HG03159 (cell line): ENCODE data around the gene GADD45G.

Experiments used
- ATAC-seq: cut with Tn5 transposase; IDR thresholded peaks from one replicate; pipeline ENCODE4 v1.9.1; 2021; ENCODE audit warnings: mild to moderate bottlenecking, moderate library complexity; ENCODE audit not compliant: unreplicated experiment

The GADD45G gene, protein sequence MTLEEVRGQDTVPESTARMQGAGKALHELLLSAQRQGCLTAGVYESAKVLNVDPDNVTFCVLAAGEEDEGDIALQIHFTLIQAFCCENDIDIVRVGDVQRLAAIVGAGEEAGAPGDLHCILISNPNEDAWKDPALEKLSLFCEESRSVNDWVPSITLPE

DNA sequence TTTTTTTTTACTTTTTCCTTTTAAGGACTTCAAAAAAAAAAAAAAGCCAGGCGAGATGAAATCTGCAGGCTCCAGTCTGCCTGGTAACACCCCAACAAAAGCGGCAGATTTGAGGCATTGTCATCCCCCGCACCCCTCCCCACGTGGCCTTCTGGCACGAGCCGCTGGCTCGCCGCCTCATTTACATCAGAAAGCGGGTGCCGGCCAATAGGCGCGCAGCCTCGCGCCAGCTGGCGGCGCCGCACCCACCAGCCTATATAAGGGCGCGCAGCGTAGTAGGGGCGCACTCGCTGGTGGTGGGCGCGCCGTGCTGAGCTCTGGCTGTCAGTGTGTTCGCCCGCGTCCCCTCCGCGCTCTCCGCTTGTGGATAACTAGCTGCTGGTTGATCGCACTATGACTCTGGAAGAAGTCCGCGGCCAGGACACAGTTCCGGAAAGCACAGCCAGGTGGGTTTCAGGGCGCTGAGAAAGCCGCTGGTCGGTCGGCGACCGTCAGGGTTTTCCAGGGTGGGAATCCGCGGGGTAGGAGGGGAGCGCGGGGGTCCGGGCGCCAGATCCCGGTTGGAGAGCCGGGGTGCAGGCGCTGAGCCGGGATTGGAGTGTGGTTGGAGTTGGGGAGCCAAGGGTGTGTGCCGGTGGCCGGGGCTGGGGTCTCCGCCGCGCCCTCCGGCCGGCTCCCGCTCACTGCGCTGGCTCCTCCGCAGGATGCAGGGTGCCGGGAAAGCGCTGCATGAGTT is at the start of gene GADD45G:
Gene GADD45G, plus strand, starts transcription at position 284 of the 736 bp plus-strand sequence. Its CDS starts 110 bp downstream, at position 394.
- peak; percentile 57 for ATAC-seq

DNA sequence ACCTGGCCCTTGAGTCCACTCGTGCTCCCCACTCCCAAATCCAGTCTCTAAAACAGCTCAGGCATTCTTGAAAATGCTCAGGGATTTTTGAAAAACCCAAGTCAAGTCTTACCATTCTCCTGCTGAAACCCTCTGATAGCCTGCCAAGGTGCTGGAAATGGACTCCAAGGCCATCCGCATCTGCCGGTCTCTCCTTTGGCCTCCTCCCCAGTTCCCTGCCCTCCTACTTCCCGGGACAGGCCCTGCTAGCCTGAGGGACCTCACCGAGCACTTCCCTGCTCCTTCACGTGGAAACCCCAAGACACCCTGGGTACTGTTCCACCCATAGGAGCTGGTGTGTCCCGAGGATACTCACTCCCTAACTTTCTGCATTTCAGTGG is 49.8 kb upstream of the GADD45G start:
- no peak for ATAC-seq

DNA sequence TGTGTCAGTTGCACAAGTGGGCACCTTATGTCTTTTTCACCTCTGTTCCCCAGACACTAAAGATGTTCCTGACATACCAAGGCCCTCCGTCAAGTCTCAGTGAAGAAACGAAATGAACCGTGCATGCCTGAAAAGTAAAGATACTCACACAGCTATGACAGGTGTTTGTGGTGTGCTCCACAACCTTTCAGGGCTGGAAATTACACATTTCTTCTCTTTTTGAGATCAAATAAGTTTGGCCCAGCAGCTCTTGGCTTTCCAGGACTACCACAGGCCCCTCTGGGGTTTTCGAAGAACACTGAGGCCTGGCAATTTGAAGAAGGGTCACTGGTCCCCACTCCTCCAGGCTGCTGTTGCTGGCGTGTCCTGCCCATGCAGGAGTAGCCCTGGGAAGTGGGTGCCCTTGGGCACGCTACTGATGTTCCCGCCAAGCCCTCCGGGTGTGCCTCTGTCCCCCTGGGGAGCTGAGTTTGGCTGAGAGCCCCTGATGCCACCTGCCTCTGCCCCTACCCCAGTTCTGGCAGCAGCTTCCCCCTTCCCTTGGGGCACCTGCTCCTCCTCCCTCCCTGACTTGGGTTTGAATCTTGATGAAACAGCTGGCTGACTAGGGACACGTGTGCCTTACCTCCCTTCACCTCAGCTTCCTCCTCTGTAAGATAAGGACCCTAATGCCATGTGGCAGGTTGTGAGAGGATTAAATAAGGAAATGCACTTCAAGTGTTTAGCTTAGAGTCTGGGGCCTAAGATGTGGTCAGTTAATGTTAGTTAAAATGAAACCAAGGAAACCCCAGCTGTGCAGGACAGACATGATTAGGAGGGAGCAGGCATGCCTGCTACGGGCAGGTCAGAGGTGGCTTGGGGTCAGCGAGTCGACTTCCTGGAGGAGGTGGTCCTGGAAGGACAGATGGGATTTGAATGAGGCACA is 49.1 kb upstream of the GADD45G start:
- peak; percentile 80 for ATAC-seq

DNA sequence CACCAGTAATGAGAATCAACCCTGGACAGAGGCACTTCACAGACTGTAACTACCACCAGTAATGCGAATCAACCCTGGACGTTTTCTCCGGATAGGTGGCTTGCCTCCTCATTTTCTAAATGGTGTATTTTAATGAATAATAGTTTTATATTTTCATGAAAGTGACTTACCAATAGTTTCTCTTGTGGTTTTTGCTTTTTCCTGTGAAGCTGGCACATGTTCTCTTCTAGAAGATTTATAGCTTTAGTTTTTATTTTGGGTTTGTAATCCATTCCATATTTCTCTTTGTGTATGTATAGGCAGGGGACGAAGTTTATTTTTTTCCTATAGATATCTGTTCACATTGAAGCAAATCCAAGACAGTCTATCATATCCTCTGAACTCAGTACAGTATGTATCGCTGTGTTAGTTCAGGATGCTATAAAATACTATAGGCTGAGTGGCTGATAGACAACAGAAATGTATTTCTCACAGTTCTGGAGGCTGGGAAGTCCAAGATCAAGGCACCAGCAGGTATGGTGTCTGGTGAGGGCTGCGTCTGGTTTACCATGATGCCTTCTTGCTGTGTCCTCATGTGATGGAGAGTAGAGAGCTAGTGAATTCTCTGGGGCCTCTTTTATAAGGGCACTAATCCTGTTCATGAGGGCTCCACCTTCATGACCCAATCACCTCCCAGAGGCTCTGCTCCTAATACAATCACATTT is 46.5 kb upstream of the GADD45G start:
- ATAC-seq, result no peak

DNA sequence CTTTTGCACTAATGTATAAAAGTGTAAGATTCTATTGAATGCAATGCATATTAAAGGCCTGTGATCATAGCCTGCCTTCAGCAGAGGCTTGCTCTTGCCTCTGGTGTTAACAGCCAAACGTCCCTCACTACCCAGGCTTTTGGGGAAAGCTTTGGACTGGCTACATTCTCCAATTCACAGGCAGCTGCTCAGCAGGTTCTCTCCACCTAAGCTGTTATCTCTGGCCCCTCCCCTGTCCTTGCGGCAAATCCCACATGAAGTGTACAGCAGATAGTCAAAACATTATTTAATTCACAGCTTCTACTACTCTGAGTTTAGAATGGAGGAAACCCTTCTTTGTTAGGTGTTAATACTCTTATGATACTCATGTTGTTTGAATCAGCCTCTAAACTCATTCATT is 45.9 kb upstream of the GADD45G start:
- ATAC-seq, result no peak

DNA sequence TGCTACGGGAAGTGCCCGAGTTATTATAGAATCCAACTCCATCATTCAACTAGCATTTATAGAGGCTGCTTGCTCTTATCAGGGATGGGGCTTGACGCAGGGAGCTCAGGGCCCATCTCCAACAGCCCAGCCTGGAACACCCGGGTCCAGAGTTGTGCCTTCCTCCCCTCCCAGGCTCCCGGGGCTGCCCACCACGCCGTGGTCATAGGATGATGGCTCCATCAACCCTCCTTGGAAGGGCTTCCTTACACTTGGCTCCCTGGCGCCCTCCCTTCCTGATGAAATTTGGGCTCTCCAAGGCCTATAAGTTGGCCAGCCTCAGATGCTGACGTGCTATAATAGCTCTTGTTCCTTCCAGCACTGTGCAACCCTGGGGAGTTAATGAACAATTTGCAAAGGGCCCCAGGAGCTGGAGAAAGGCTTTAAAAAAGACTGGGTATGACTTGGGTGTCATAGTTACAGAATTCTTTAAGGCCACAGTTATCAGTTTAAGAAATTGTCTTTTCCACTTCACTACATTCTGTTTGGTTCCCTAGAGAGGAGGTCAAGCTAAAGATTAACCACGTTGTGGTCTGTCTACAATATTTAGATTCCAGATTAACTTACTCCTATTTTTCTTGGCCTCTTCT is 42.5 kb upstream of the GADD45G start:
- peak; percentile 77 for ATAC-seq

DNA sequence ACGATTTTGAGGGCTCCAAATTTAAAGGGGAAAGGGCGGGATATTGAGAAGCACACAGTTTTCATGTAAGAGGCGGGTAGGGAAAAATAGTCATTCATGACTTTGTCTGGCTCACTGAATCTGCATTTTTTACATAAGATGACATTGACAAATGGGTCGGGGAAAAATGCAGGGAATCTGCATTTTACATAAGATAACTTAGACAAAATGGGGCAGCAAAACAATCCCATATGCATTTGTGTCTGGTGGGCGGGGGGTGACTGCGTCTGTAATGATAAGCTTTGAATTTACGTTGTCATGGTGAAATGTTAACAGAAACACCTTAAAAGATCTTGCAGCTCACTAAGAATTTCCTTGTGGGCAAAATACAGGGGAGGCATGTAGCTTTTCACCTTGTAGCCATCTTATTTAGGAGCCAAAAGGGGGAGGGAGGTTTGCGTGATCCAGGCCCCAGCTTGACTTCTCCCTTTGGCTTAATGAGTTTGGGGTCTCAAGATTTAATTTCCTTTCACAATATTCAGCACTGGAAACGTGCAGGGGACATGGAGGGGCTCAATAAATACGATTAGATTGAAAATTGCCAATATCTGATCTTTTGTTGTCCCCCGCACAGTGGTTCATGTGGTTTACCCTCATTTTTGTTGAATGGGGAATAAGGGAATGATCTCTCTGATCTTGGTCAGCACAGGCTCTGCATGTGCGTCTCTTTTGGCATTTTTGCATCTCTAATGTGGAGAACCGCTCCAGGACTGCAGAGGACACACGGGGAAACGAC is 41.1 kb upstream of the GADD45G start:
- no peak for ATAC-seq

DNA sequence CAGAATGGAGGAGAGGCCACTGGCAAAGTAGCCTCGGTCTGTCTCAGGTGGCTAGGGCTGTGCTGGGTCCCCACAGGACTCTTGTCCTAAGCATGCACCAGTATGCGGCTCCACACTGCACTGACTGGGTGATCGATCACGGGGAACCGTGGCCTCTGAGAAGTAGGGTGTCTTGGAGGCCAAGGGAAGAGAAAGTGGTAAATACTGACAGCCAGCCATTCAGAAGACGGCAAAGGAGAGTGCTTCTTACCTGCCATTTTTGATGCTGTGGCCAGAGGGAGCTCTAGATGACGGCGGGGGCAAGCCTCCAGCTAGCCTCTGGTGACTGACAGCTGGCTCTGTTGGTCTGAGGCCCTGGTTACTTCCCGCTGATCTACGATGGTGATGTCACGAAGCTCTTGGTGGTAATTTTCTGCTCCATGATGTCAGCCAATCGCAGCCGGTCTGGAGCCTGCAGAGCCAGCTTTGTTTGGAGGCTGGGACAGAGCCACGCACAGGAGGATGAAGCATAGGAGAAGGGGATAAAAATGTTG is 40.4 kb upstream of the GADD45G start:
- peak; percentile 45 for ATAC-seq

DNA sequence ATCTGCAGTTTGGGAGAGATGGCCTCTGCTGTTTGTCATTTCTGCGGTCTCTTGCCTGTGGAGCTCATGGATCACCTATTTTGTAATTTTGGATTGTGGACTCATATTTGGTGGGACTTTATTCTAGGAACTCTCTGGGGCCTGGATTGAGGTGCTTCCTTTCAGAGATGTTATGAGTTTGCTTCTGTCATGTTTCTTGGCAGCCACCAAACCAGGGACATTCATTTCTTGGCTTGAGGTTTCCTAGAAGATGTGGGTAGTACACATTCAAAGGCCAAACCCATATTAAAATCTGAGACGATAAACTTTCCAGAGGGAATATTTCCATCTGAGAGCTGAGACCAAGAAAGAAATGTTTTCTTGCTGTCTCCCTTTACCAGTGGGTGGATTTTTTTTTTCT is 37.2 kb upstream of the GADD45G start:
- ATAC-seq, result no peak

DNA sequence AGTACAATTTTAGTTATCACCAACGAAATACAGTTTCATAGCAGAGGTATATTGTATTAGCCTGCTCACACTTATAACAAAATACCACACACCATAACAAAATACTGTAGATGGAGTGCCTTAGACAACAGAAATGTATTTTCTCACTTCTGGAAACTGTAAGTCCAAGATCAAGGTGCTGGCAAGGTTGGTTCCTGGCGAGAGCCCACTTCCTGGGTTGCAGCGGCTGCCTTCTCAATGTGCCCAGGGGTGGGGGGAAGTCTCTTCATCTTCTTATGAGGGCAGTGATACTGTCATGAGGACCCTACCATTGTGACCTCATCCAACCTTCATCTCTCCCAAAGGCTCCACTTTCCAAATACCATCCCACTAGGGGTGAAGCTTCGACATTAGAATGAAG is 30.5 kb upstream of the GADD45G start:
- no peak for ATAC-seq

DNA sequence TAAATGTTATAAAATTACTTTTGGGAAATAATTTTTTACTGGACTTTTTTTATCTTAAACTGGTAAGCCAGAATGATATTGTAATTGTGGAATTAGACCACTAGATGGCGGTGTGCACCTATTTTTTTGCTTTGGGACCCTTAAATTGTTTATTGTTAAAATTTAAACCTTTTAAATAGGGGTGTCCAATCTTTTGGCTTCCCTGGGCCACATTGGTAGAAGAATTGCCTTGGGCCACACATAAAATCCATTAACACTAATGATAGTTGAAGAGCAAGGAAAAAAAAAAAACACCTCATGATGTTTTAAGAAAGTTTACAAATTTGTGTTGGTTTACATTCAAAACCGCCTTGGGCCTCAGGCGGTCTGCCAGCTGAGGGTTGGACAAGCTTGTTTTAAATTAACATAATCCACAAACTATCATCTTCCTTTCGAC is 28.4 kb upstream of the GADD45G start:
- no peak for ATAC-seq

DNA sequence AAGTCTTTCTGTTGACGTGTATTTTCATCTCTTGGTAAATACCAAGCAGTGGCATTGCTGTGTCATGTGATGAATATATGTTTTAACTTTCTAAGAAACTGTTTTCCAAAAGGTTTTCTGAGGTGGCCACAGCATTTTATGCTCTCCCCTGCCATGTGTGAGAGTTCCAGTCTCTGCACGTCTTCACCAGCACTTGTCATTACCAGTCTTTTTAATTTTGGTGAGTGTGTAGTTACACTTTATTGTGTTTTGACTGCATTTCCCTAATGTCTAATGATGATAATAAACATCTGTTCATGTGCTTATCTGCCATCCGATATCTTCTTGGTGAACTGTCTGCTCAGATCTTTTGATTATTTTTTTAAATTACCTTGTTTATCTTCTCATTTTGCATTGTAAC is 27.4 kb upstream of the GADD45G start:
- ATAC-seq, result no peak

DNA sequence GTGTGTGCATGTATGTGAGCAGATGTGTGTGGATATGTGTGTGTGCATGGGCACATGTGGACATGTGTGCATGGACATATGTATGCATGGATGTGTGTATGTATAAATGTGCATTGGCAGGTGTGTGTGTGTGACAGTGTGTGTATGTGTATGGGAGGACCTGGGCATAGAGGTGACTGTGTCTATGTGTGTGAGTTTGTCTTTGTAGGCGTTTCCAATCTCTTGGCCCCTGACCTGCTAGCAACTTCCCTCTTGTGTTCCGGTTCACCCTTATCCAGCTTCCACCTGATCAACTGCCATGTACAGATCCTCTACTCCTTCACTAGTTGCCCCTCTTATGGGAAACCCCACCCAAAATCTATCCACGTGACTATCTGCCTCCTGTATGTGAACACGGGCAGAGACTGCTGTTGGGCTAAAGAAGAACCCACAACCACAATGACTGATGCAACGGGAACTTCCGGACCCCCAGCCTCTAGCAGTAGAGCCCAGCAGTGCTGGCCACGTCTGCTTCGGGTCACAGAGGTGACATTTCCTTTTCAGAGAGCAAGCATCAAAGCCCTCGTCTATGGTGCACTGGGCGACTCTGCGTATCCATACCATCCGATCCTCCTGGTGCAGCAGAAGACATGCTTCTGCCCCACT is 24.9 kb upstream of the GADD45G start:
- ATAC-seq, result no peak

DNA sequence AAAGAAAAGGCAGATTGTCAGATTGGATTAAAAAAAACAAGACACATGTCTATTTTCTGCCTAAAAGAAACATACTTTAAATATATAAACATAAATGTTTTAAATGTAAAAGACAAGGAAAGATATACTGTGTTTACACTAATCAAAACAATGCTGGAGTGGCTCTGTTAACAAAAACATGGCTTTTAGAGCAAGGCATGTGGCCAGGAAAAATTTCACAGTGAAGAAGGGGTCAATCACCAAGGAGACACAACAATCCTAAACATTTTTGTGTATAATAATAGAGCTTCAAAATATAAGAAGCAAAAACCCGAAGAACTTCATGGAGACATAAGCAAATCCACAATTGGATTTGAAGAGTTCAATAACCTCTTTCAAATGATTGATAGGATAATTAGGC is 18.5 kb upstream of the GADD45G start:
- no peak for ATAC-seq

DNA sequence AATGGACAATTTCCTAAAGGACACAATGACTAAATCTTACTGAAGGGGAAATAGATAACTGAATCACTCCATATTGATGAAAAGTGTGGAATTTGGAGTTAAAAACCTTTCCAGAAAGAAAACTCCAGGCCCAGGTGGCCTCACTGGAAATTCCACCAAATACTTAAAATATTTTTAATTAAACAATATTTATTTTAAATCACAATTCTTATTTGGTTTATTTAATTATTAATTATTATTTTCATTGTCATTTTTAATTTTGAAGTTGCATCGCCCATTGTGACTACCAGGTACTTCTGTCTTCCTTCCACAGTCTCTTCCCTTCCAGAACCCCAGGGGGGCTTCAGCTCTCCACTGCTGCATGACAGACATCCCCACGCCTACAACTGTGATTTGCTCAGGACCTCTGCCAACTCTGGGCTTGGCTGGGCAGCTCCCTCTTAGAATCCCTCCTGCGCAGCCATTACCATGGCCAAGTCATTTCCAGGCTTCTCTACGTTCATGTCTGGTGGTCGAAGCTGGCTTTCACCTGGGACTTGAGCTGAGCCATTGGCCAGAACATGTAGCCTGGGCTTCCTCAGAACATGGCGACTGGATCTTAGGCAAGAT is 16.4 kb upstream of the GADD45G start:
- ATAC-seq, result no peak

DNA sequence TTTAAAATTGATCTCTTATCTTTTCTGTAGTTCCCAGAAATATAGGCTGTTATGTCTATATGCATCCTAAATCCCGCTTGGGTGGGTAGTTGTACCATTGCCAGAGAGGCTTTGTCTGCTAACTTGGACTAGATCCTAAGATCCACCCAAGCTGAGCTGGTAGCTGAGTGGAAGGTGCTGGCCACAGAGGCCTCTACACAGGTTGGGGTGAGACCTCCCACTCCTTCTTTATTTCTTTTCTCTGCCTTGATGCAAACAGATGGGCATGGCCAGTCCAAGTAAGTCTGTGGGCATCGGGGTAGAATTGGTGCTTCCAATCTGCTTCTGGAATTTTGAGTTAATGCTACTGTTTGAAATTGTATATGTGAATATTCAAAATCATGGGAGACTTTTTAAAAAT is 14.4 kb upstream of the GADD45G start:
- ATAC-seq, result no peak

DNA sequence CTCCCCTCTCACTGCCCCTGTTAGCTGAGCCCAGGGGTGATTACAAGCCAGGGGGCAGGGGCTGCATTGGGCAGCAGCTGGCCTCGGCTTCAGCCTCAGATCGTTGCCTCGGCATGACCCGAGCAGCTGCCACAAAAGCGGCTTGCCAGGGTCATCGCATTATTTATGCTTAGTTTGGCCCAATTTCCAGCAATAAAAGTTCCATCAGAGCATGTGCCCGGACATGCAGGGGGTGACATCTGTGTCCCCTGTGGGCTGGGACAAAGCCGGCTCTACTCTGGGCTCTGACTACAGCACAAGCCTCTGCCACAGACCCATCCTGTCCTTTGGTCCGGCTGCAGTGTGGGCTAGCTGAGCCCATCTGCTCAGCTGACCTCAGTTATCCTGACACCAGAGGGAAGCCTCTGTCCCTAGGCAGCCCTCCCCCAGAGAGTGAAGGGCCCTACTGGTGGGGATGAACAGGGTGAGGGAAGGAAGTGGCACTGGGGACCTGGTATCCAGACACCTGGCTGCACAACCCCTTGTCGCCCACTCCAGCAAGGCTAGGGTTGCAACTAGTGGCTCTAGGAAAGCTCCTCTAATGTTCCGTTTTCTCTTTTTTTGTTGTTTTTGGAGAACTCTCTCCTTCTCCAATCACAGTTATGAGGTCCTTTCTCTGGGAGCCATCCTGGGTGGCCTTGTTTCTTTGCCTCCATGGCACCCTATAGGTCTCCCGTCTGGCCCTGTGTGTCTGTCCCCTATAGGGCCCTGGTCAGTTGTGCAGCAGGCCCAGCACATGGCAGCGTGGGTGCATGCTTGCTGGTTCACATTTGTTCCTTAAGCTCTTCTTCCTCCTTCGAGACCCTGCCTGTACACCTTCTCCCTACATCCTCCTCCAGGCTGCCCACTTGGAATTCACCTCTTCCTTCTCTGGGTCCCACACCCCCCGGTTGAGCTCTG is 13.3 kb upstream of the GADD45G start:
- ATAC-seq, result no peak
